Gastrocnemius medialis (tissue), 4 donors: Measurements from ENCODE around the gene BCL2. TPM values are rescaled to one million over a fixed set of nuclear protein-coding genes. Genes with fewer than 3 reads are reported as not detected.

ENCODE experiments used
- ATAC-seq, 2 donors: fragments of 150-250 bp; one replicate each; pipeline ENCODE4 v1.9.1; 2016
- DNase-seq, 2 donors: peaks; one replicate each; pipeline ENCODE4 v3.0.0-alpha.2; 2019
- H3K27ac ChIP-seq, 4 donors: fragments of 200-600 bp; sonication (generic); 1 replicate in 1 of 4; 2 replicates in 3 of 4; pipeline ENCODE4 v1.5.1; 2016 to 2018; ENCODE audit warnings: mild to moderate bottlenecking in 2 of 4, moderate library complexity in 1 of 4
- H3K27me3 ChIP-seq, 3 donors: fragments of 200-600 bp; sonication (generic) in 2 of 3; 1 replicate in 1 of 3; 2 replicates in 2 of 3; pipeline versions ENCODE4 v1.5.1 to v1.6.0; 2016 to 2019; ENCODE audit warnings: mild to moderate bottlenecking in 1 of 3, moderate library complexity in 1 of 3
- H3K36me3 ChIP-seq, 2 donors: fragments of 200-600 bp; sonication (generic) in 1 of 2; one replicate each; pipeline ENCODE4 v1.5.1; 2017 to 2018
- H3K4me1 ChIP-seq, 2 donors: fragments of 200-600 bp; sonication (generic) in 1 of 2; one replicate each; pipeline ENCODE4 v1.5.1; 2016 to 2017; ENCODE audit warnings: mild to moderate bottlenecking in 2 of 2
- H3K4me3 ChIP-seq, 4 donors: fragments of 200-600 bp; sonication (generic) in 3 of 4; 1 replicate in 1 of 4; 2 replicates in 3 of 4; pipeline ENCODE4 v1.5.1; 2016 to 2019; ENCODE audit warnings: mild to moderate bottlenecking in 2 of 4
- H3K9me3 ChIP-seq, 3 donors: fragments of 200-600 bp; sonication (generic) in 2 of 3; 1 replicate in 1 of 3; 2 replicates in 2 of 3; pipeline ENCODE4 v1.5.1; 2016 to 2019
- POLR2A ChIP-seq, 2 donors: fragments of 450-650 bp; IDR thresholded peaks; one replicate each; pipeline ENCODE4 v1.6.1; 2017; ENCODE audit warnings: antibody characterized with exemption in 2 of 2, mild to moderate bottlenecking in 2 of 2, moderate library complexity in 2 of 2
- in situ Hi-C, 4 donors: fragments of 200-750 bp; cut with MboI; loops; one replicate each; pipeline versions ENCODE4 v1.15.0 to v1.8.0; 2017; ENCODE audit warnings: low sequenced_read_pairs in 4 of 4
- intact Hi-C: fragments of 100-400 bp; cut with DNase I; formaldehyde crosslinking; loops from one replicate; pipeline ENCODE4 v1.15.1; 2023; ENCODE audit warnings: low total_unique reads
- total RNA-seq, 4 donors: library from RNA; depleted of rRNA; stranded (reverse); fragments of >200 nt; gene quantifications; one replicate each; pipeline versions ENCODE4 v1.1.0 to v1.2.3, GENCODE V29; 2016
- TF ChIP-seq, protein P1 (sequence below), 5 experiments: fragments of 450-650 bp in 3 of 5; fragments of 200-600 bp in 2 of 5; sonication (generic) in 2 of 5; IDR thresholded peaks in 4 of 5; conservative IDR thresholded peaks in 1 of 5; 1 replicate in 4 of 5; 2 replicates in 1 of 5; pipeline ENCODE4 v1.5.1; 2016 to 2019; ENCODE audit warnings: antibody characterized with exemption in 5 of 5, mild to moderate bottlenecking in 3 of 5, moderate library complexity in 3 of 5

Gene BCL2
- total RNA-seq, 4 donors from 2014 or later: 6.2 to 20.4 (median 13.7) TPM

GRCh38 chr18:63208676-63209075 lies 110.9 kb downstream of the BCL2 start:
- in situ Hi-C loops: no loop called here
- H3K9me3 ChIP-seq: no peaks in the 10 kb centered on the region

DNA sequence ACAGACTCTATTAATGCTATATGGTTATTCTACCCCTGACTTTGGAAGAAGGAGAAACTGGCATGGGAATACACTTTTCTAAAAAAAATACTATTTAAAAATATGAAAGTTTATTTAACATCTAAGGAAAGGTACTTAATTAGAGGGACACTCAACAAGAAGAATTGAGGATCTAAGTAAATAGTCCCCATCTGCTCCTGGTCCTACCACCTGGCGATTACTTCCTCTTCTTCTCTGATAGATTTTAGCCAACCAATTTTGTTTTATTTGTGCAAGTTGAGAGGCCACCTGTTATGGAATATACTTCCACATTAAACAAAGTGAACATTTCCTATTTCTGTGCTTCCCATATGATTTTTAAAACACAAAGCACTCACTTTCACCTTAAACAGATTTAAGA lies 111.7 kb downstream of the BCL2 start:
- no peaks in the 10 kb centered on the region for H3K9me3 ChIP-seq
- ATAC-seq (no peak), DNase-seq (no peak)
- H3K36me3 ChIP-seq: no peaks in the 10 kb centered on the region
- no peaks in the 10 kb centered on the region for H3K27me3 ChIP-seq
- TF ChIP-seq, protein P1, sequence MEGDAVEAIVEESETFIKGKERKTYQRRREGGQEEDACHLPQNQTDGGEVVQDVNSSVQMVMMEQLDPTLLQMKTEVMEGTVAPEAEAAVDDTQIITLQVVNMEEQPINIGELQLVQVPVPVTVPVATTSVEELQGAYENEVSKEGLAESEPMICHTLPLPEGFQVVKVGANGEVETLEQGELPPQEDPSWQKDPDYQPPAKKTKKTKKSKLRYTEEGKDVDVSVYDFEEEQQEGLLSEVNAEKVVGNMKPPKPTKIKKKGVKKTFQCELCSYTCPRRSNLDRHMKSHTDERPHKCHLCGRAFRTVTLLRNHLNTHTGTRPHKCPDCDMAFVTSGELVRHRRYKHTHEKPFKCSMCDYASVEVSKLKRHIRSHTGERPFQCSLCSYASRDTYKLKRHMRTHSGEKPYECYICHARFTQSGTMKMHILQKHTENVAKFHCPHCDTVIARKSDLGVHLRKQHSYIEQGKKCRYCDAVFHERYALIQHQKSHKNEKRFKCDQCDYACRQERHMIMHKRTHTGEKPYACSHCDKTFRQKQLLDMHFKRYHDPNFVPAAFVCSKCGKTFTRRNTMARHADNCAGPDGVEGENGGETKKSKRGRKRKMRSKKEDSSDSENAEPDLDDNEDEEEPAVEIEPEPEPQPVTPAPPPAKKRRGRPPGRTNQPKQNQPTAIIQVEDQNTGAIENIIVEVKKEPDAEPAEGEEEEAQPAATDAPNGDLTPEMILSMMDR (IDR thresholded peaks at IDR 0.05 in 4 of 5, conservative IDR thresholded peaks at IDR 0.05 in 1 of 5): no peak
- TF ChIP-seq POLR2A (IDR thresholded peaks at IDR 0.05): no peak
- intact Hi-C loops: no loop called here
- in situ Hi-C loops: no loop called here
- H3K4me3 ChIP-seq: no peak overlapping the region
- H3K4me1 ChIP-seq: peaks cover 7 to 9% of the 10 kb centered on the region in 2 donors
- H3K27ac ChIP-seq: no peak overlapping the region

More at GRCh38 chr18:63208676-63209075, 110.9 kb downstream of the BCL2 start:
- no peak overlapping the region for H3K27ac ChIP-seq
- peaks cover 4 to 9% of the 10 kb centered on the region in 2 donors for H3K4me1 ChIP-seq
- intact Hi-C loops: no loop called here
- DNase-seq (no peak), ATAC-seq (no peak)
- H3K27me3 ChIP-seq: no peaks in the 10 kb centered on the region
- H3K4me3 ChIP-seq: no peak overlapping the region
- TF ChIP-seq, protein P1 (IDR thresholded peaks at IDR 0.05 in 4 of 5, conservative IDR thresholded peaks at IDR 0.05 in 1 of 5): no peak
- no peak for TF ChIP-seq POLR2A (IDR thresholded peaks at IDR 0.05)
- H3K36me3 ChIP-seq: no peaks in the 10 kb centered on the region

DNA sequence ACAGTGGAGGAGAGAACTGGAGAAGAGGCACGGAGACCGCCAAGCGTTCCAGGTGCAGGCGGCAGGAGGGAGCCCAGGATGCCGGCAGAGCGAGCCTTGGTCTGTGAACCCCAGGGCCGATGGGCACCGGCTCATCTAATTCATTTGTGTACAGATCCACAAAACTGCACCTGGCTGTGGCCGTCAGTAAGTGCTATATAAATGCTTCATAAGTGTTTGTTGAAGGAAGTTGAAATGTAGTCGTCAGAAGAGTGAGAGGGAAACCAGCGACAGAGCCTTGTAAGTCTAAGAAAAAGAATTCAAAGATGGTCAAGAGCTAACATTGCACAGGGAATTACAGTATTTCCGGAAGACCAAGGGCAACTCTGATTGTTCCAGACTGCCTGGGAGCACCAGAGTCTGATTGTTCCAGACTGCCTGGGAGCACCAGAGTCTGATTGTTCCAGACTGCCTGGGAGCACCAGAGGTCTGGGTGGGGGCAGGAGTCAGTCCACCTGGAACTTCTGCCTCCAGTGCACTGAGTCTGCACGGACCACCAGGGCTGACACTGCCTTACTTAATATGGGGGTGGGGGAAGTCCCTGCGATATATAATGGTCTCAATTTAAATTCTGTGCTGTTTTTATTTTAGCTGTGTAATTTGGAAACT lies 112.3 kb downstream of the BCL2 start:
- ATAC-seq (no peak), DNase-seq (no peak)
- Histone ChIP-seq H3K27me3 (no peaks in the 10 kb centered on the region), H3K4me1 (peaks cover 7 to 9% of the 10 kb centered on the region in 2 donors), H3K27ac (no peak overlapping the region), H3K9me3 (no peaks in the 10 kb centered on the region), H3K4me3 (no peak overlapping the region), H3K36me3 (no peaks in the 10 kb centered on the region)
- intact Hi-C loops: no loop called here
- TF ChIP-seq, protein P1 (IDR thresholded peaks at IDR 0.05 in 4 of 5, conservative IDR thresholded peaks at IDR 0.05 in 1 of 5): no peak
- no peak for TF ChIP-seq POLR2A (IDR thresholded peaks at IDR 0.05)
- in situ Hi-C loops: no loop called here

DNA sequence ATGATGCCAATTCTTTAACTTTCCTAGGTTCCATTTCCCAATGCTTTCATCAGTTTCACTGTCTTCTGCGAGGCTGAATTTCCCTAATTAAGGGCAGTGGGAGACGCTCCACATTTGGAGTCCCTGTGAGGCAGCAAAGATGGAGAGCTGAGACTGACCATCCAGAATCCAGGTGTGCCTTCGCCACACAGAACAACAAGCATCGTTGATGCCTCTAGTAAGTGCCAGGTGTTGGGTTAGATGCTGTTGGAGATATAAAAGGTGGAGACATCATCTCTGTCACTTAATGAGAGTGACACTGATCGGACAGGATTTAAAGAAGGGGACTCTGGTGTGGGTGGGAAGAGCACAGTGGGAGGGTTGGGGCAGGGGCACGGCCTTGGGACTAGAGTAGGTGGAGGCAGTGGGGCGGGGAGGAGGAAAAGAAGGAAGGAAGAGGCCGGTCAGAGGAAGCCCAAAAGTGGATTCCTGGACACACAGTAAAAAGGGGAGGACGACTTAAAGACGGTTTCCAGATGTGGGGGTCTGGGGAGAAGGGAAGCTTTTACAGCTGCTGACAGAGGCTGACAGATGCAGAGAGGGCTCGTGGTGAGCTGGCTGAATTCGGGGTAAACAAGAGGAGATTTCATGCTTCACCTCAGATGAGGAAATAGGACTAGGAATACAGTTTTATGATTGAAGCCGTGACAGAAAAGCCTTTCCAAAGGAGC lies 113.0 kb downstream of the BCL2 start:
- no peak for DNase-seq
- Histone ChIP-seq H3K4me1 (peaks cover 9 to 10% of the 10 kb centered on the region in 2 donors), H3K36me3 (no peaks in the 10 kb centered on the region), H3K9me3 (no peaks in the 10 kb centered on the region), H3K4me3 (no peak overlapping the region), H3K27me3 (no peaks in the 10 kb centered on the region), H3K27ac (no peak overlapping the region)
- TF ChIP-seq, protein P1 (IDR thresholded peaks at IDR 0.05 in 4 of 5, conservative IDR thresholded peaks at IDR 0.05 in 1 of 5): no peak
- TF ChIP-seq POLR2A (IDR thresholded peaks at IDR 0.05): no peak
- intact Hi-C loops (no loop called here), in situ Hi-C loops (no loop called here)
- no peak for ATAC-seq
